HepG2 (cell line): ENCODE results near the gene PAM16. TPM values are rescaled to one million over a fixed set of nuclear protein-coding genes. Genes with fewer than 3 reads are reported as not detected.

Experiments used
- AGO1 ChIP-seq: fragments of 200-400 bp; formaldehyde crosslinking; IDR thresholded peaks from 2 replicates; pipeline ENCODE4 v1.6.1; 2017; ENCODE audit warnings: mild to moderate bottlenecking, low read depth, low read length, moderate library complexity; ENCODE audit not compliant: poor library complexity, severe bottlenecking
- EP300 ChIP-seq, 3 experiments: sonication (generic) in 1 of 3; formaldehyde crosslinking in 1 of 3; IDR thresholded peaks; 2 replicates each; pipeline versions ENCODE4 v1.5.1 to v1.6.1; 2011 to 2020; ENCODE audit warnings: low read depth in 2 of 3, low read length in 2 of 3, borderline replicate concordance in 1 of 3, improper control_type of control experiment in 1 of 3, mild to moderate bottlenecking in 1 of 3, missing genetic modification reagents in 1 of 3, moderate library complexity in 1 of 3
- GATA4 ChIP-seq: sonication (generic); IDR thresholded peaks from 2 replicates; pipeline ENCODE4 v1.6.1; 2016; ENCODE audit warnings: antibody characterized with exemption, low read depth, borderline replicate concordance
- SIN3B ChIP-seq: fragments of 150-350 bp; IDR thresholded peaks from 2 replicates; pipeline ENCODE4 v1.6.1; 2014; ENCODE audit warnings: low read length
- ZBTB1 ChIP-seq: sonication (generic); formaldehyde crosslinking; IDR thresholded peaks from 2 replicates; pipeline ENCODE4 v1.4.0; 2020; ENCODE audit warnings: missing genetic modification reagents, borderline replicate concordance
- ZMYM4 ChIP-seq: sonication (generic); formaldehyde crosslinking; IDR thresholded peaks from 2 replicates; pipeline ENCODE4 v1.8.1; 2023; ENCODE audit warnings: mild to moderate bottlenecking, missing genetic modification reagents
- ZNF138 ChIP-seq: sonication (generic); formaldehyde crosslinking; IDR thresholded peaks from 2 replicates; pipeline ENCODE4 v1.5.0; 2020; ENCODE audit warnings: mild to moderate bottlenecking, low read depth, missing genetic modification reagents
- ZNF562 ChIP-seq: sonication (generic); formaldehyde crosslinking; IDR thresholded peaks from 2 replicates; pipeline ENCODE4 v1.8.0; 2022; ENCODE audit warnings: missing genetic modification reagents, borderline replicate concordance
- polyA plus RNA-seq, 8 experiments: library from polyadenylated mRNA; depleted of rRNA in 3 of 8; stranded (reverse) in 7 of 8; unstranded in 1 of 8; fragments of >200 nt; fragmentation: Illumina TruSeq in 4 of 8; extraction: Trizol in 4 of 8; gene quantifications; 2 replicates each; pipeline versions ENCODE4 v1.2.1 to v1.2.3, GENCODE V29; 2011 to 2016; ENCODE audit warnings: low read depth in 4 of 8, missing spikeins in 1 of 8, mixed read lengths in 1 of 8; ENCODE audit not compliant: insufficient read depth in 1 of 8
- total RNA-seq, 5 experiments: library from RNA; depleted of rRNA; stranded (reverse); fragments of >200 nt; fragmentation: Illumina TruSeq; extraction: Trizol; gene quantifications; 2 replicates each; pipeline ENCODE4 v1.2.3, GENCODE V29; 2016; ENCODE audit warnings: low read depth in 1 of 5
- TF ChIP-seq, protein P1 (sequence below): sonication (generic); IDR thresholded peaks from 2 replicates; pipeline ENCODE4 v1.6.1; 2016; ENCODE audit warnings: low read depth, borderline replicate concordance
- TF ChIP-seq, protein P2 (sequence below): sonication (generic); formaldehyde crosslinking; IDR thresholded peaks from 2 replicates; pipeline ENCODE4 v1.8.0; 2023; ENCODE audit warnings: mild to moderate bottlenecking, missing genetic modification reagents
- TF ChIP-seq, protein P3 (sequence below): sonication (generic); formaldehyde crosslinking; IDR thresholded peaks from 2 replicates; pipeline ENCODE4 v1.4.0; 2020; ENCODE audit warnings: low read depth, missing genetic modification reagents
- TF ChIP-seq, protein P4 (sequence below): sonication (generic); formaldehyde crosslinking; IDR thresholded peaks from 2 replicates; pipeline ENCODE4 v1.4.0; 2020; ENCODE audit warnings: missing genetic modification reagents

The PAM16 gene
- total and polyA plus RNA-seq, 2 of the 13 experiments (the other 11 are each of a cell fraction or from before 2014, with no cell fraction given): 51.5 to 51.8 TPM

DNA sequence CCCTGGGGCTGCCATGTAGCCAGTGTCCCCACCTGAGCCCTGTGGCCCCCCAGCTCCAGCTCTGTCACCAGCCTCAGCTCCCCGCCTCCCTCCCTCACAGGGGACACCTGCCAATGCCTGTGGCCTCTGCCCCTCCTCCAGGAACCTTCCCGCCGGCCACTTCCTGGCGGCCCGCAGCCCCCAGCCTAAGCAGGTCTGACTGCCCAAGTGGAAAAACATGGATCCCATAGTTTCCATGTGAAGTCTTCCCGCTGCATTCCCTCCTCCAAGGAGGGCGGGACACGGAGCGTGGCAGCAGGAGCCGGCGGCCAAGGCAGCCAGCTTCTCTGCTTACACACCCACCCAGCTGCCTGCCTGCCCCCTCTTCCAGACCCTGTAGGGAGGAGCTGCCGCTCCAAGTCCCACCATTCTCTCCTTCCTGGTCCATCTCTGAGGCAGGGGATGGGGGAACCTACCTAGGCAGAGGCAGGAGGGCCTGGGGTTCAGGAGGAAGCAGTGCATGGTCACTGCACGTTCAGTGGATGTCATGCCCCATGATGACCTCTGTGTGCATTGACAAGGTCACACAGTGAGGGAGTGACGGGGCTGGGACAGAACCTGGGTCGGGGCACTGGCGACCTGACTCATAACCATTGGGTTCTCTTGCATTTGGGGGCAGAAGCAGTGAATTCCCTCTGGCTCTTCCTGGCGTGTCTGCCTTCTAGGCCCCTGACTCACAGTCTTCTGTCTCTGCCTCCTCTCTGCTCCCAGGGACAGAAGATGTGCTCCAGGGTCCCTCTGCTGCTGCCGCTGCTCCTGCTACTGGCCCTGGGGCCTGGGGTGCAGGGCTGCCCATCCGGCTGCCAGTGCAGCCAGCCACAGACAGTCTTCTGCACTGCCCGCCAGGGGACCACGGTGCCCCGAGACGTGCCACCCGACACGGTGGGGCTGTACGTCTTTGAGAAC, 29.3 kb upstream of the PAM16 start (continued):
- no peak for TF ChIP-seq ZNF138 (CRISPR knock-in tag)
- no peak for TF ChIP-seq GATA4
- TF ChIP-seq, protein P1, sequence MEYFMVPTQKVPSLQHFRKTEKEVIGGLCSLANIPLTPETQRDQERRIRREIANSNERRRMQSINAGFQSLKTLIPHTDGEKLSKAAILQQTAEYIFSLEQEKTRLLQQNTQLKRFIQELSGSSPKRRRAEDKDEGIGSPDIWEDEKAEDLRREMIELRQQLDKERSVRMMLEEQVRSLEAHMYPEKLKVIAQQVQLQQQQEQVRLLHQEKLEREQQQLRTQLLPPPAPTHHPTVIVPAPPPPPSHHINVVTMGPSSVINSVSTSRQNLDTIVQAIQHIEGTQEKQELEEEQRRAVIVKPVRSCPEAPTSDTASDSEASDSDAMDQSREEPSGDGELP: no peak
- TF ChIP-seq ZBTB1 (CRISPR knock-in tag): no peak
- peak; percentile 64 for TF ChIP-seq AGO1
- TF ChIP-seq, protein P2, sequence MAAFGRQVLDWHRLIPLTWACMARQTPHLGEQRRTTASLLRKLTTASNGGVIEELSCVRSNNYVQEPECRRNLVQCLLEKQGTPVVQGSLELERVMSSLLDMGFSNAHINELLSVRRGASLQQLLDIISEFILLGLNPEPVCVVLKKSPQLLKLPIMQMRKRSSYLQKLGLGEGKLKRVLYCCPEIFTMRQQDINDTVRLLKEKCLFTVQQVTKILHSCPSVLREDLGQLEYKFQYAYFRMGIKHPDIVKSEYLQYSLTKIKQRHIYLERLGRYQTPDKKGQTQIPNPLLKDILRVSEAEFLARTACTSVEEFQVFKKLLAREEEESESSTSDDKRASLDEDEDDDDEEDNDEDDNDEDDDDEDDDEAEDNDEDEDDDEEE (CRISPR knock-in tag): no peak
- no peak for TF ChIP-seq EP300 (IDR thresholded peaks at IDR 0.05; ENCODE audit: low read depth in 2 of 2, low read length in 2 of 2)
- TF ChIP-seq EP300 (CRISPR knock-in tag; IDR thresholded peaks at IDR 0.05; ENCODE audit: borderline replicate concordance): no peak
- no peak for TF ChIP-seq SIN3B
- no peak for TF ChIP-seq ZNF562 (CRISPR knock-in tag)
- TF ChIP-seq ZMYM4 (CRISPR knock-in tag): no peak
- TF ChIP-seq, protein P3, sequence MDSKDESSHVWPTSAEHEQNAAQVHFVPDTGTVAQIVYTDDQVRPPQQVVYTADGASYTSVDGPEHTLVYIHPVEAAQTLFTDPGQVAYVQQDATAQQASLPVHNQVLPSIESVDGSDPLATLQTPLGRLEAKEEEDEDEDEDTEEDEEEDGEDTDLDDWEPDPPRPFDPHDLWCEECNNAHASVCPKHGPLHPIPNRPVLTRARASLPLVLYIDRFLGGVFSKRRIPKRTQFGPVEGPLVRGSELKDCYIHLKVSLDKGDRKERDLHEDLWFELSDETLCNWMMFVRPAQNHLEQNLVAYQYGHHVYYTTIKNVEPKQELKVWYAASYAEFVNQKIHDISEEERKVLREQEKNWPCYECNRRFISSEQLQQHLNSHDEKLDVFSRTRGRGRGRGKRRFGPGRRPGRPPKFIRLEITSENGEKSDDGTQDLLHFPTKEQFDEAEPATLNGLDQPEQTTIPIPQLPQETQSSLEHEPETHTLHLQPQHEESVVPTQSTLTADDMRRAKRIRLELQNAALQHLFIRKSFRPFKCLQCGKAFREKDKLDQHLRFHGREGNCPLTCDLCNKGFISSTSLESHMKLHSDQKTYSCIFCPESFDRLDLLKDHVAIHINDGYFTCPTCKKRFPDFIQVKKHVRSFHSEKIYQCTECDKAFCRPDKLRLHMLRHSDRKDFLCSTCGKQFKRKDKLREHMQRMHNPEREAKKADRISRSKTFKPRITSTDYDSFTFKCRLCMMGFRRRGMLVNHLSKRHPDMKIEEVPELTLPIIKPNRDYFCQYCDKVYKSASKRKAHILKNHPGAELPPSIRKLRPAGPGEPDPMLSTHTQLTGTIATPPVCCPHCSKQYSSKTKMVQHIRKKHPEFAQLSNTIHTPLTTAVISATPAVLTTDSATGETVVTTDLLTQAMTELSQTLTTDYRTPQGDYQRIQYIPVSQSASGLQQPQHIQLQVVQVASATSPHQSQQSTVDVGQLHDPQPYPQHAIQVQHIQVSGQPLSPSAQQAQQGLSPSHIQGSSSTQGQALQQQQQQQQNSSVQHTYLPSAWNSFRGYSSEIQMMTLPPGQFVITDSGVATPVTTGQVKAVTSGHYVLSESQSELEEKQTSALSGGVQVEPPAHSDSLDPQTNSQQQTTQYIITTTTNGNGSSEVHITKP: no peak
- TF ChIP-seq, protein P4, sequence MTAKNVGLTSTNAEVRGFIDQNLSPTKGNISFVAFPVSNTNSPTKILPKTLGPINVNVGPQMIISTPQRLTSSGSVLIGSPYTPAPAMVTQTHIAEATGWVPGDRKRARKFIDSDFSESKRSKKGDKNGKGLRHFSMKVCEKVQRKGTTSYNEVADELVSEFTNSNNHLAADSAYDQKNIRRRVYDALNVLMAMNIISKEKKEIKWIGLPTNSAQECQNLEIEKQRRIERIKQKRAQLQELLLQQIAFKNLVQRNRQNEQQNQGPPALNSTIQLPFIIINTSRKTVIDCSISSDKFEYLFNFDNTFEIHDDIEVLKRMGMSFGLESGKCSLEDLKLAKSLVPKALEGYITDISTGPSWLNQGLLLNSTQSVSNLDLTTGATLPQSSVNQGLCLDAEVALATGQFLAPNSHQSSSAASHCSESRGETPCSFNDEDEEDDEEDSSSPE (CRISPR knock-in tag): no peak
